SJCRH30 (cell line): ENCODE data around the gene PUS7. TPM values are rescaled to one million over a fixed set of nuclear protein-coding genes. Genes with fewer than 3 reads are reported as not detected.
A peak's percentile ranks its signal among the peaks of the same experiment; 100 is the strongest.
"Not testable (repeated sequence)": the region's sequence is repeated elsewhere in the genome, so short reads cannot be mapped to it uniquely, and the experiment has no call there.

Experiments used
- DNase-seq, 2 experiments: peaks; one replicate each; pipeline ENCODE4 v3.0.0-alpha.2; 2015 to 2020
- H3K27ac ChIP-seq: fragments of 250-450 bp; sonication (Bioruptor Pico); 2 replicates; pipeline ENCODE4 v1.5.1; 2020; ENCODE audit warnings: mild to moderate bottlenecking, moderate library complexity
- H3K27me3 ChIP-seq: fragments of 250-450 bp; sonication (Bioruptor Pico); 2 replicates; pipeline ENCODE4 v1.5.1; 2020; ENCODE audit warnings: mild to moderate bottlenecking, moderate library complexity
- H3K36me3 ChIP-seq: fragments of 250-450 bp; sonication (Bioruptor Pico); 2 replicates; pipeline ENCODE4 v1.5.1; 2020; ENCODE audit warnings: mild to moderate bottlenecking, moderate library complexity
- H3K4me1 ChIP-seq: fragments of 250-450 bp; sonication (Bioruptor Pico); 2 replicates; pipeline ENCODE4 v1.5.1; 2020; ENCODE audit warnings: mild to moderate bottlenecking, moderate library complexity
- H3K4me3 ChIP-seq: fragments of 250-450 bp; sonication (Bioruptor Pico); 2 replicates; pipeline ENCODE4 v1.5.1; 2020; ENCODE audit warnings: mild to moderate bottlenecking, moderate library complexity
- H3K9me3 ChIP-seq: fragments of 250-450 bp; sonication (Bioruptor Pico); replicated peaks from 2 replicates; pipeline ENCODE4 v1.5.1; 2020; ENCODE audit warnings: mild to moderate bottlenecking, moderate library complexity
- total RNA-seq: library from RNA; depleted of rRNA; stranded (reverse); fragments of >200 nt; shearing (Covaris generic); gene quantifications from 2 replicates; pipeline ENCODE4 v1.2.3, GENCODE V29; 2014; rRNA removed

The PUS7 gene, protein sequence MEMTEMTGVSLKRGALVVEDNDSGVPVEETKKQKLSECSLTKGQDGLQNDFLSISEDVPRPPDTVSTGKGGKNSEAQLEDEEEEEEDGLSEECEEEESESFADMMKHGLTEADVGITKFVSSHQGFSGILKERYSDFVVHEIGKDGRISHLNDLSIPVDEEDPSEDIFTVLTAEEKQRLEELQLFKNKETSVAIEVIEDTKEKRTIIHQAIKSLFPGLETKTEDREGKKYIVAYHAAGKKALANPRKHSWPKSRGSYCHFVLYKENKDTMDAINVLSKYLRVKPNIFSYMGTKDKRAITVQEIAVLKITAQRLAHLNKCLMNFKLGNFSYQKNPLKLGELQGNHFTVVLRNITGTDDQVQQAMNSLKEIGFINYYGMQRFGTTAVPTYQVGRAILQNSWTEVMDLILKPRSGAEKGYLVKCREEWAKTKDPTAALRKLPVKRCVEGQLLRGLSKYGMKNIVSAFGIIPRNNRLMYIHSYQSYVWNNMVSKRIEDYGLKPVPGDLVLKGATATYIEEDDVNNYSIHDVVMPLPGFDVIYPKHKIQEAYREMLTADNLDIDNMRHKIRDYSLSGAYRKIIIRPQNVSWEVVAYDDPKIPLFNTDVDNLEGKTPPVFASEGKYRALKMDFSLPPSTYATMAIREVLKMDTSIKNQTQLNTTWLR
- 46.4 and 52.3 TPM in 2 replicates for total RNA-seq

GRCh38 chr7:105521717-105522463, at the start of gene PUS7:
Gene PUS7 (minus strand): TSS chr7:105522271. CDS start chr7:105508512, 13,759 bp downstream.
- H3K4me1 ChIP-seq, result no peaks in the 10 kb centered on the region
- peak; percentile 90 to 93 for DNase-seq
- H3K4me3 ChIP-seq, result peak within 1 kb of the TSS; percentile 88
- peak within 1 kb of the TSS; percentile 79 for H3K27ac ChIP-seq
- H3K27me3 ChIP-seq, result no peaks in the 10 kb centered on the region
- peaks cover 16% of the 10 kb centered on the region for H3K36me3 ChIP-seq
- no peaks in the 10 kb centered on the region for H3K9me3 ChIP-seq

GRCh38 chr7:105567821-105568220, 45.8 kb upstream of the PUS7 start:
- H3K4me3 ChIP-seq, result no peak overlapping the region
- no peaks in the 10 kb centered on the region for H3K9me3 ChIP-seq
- peaks cover 48% of the 10 kb centered on the region for H3K36me3 ChIP-seq
- no peak overlapping the region for H3K27ac ChIP-seq
- H3K4me1 ChIP-seq, result no peaks in the 10 kb centered on the region
- no peaks in the 10 kb centered on the region for H3K27me3 ChIP-seq
- no peak for DNase-seq

- DNase-seq, result no peak
- H3K4me1 ChIP-seq, result no peaks in the 10 kb centered on the region
- no peak overlapping the region for H3K4me3 ChIP-seq
- H3K9me3 ChIP-seq, result no peaks in the 10 kb centered on the region
- no peaks in the 10 kb centered on the region for H3K27me3 ChIP-seq
- H3K36me3 ChIP-seq, result peaks cover 50% of the 10 kb centered on the region
- H3K27ac ChIP-seq, result no peak overlapping the region
These were observed 45.0 kb upstream of the PUS7 start for GRCh38 chr7:105567024-105567423.

- H3K27ac ChIP-seq, result no peak overlapping the region
- peaks cover 2% of the 10 kb centered on the region for H3K4me1 ChIP-seq
- H3K4me3 ChIP-seq, result no peak overlapping the region
- peaks cover 56% of the 10 kb centered on the region for H3K36me3 ChIP-seq
- H3K27me3 ChIP-seq, result no peaks in the 10 kb centered on the region
- H3K9me3 ChIP-seq, result no peaks in the 10 kb centered on the region
- no peak for DNase-seq
These were observed 43.1 kb upstream of the PUS7 start for GRCh38 chr7:105565190-105565589.

GRCh38 chr7:105559926-105560325, 37.9 kb upstream of the PUS7 start:
- Histone ChIP-seq H3K9me3 (no peaks in the 10 kb centered on the region), H3K4me3 (no peak overlapping the region), H3K36me3 (peaks cover 51% of the 10 kb centered on the region), H3K27me3 (no peaks in the 10 kb centered on the region), H3K27ac (peak overlapping the region; percentile 50), H3K4me1 (peaks cover 9% of the 10 kb centered on the region)
- DNase-seq, result peak; percentile 55 to 82

DNA sequence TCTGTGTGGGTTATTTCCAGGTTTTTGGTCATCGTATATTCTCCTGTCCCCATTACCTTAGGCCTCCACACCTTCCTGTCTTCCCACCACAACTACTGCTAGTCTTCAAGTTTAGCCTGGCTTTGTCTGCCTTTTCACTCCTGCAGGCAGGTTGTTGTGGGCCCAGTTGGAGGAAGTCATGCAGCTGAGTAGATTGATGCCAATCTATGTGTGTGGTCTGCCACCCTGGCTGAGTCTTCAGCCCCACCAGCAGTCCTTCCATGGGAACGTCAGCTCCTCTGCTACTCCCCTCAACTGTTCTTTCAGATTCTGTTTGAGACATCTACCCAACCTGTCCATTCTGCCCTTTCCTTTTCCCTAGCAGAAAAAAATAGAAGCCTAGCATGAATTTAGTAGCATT, 16.3 kb upstream of the PUS7 start:
- no peak overlapping the region for H3K4me3 ChIP-seq
- no peaks in the 10 kb centered on the region for H3K9me3 ChIP-seq
- H3K27ac ChIP-seq, result no peak overlapping the region
- no peaks in the 10 kb centered on the region for H3K4me1 ChIP-seq
- peaks cover 51% of the 10 kb centered on the region for H3K36me3 ChIP-seq
- DNase-seq, result no peak
- no peaks in the 10 kb centered on the region for H3K27me3 ChIP-seq

DNA sequence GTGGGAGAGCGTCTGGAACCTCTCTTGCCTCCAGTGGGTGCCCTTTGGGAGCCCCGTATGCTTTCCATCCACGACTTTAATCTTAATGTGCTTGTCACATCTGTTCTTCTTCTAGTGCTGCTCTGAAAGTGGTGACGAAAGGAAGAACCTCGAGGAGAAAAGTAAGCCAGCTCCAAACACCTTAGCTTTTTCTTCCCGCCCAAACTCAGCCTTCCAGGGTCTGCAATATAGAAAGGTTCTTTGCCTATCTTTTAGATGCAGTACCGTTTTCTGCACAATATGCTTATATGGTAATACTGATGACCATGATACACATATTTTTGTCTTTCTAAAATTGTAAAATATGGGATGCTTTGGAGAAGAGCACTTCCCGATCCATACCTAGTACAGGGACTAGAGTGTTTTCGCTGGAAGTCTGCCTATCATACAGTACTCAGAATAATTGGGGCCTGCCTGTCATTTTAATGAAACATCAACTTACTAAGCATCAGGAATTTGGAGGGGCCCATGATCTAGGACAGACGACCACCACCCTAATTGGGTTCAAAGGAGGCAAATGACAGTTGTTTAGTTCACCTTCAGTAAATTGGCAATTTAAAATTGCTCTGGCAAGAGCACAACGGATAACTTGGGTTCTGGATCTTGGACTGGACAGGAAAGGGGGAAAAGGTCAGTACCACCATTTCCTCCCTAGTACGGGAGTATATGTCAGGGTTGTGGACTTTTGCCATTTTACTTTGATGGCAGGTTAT, 10.8 kb upstream of the PUS7 start:
- peak overlapping the region; percentile 57 for H3K27ac ChIP-seq
- no peaks in the 10 kb centered on the region for H3K9me3 ChIP-seq

DNA sequence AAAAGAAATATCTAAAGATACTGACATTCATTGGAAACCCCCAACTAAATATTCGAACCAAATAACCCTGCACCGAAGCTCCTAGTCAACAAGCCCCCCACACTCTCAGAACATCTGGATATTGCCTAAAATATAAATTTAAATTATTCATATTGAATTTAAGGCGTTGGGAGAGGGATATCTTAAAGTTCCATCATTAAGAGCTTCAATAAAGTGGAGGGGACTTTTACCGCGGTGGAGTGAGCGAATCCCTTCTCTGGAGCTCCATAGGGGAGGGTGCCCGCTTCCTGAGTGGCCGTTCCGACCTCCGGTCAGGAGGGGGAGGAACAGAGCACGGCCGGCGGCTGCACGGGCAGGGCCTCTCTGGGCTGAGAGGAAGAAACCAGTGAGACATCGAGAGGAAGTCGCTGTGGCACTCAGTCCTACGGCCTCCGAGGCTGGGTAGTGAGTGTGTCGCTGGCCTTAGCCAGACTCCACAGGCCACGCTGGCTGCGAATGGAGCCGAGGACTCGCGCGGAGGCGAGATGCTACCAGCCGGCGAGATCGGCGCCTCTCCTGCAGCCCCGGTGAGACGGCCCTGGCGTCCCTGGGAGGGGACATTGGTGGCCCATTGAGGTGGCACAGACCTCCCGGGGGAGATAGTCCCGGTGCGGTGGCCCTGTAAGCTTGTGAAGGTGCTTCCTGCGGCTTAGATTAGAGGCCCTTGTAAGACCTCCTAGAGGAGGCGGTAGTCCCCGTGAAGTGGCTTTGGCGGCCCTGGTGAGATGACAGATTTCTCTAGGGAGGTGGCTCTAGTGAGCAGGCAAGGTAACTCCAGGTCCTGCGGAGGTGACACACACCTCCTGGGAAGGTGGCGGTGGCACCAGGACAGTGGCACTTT, 10.0 kb upstream of the PUS7 start, which contains the start of gene RINT1:
Gene RINT1 (plus strand): TSS at position 410 of the 880 bp plus-strand sequence. CDS start 115 bp downstream, at position 525.
- DNase-seq, result peak; percentile 94 to 95
- H3K36me3 ChIP-seq, result peaks cover 13% of the 10 kb centered on the region

More for the DNA sequence above, 10.8 kb upstream of the PUS7 start:
- DNase-seq, result no peak
- H3K4me1 ChIP-seq, result no peaks in the 10 kb centered on the region
- no peaks in the 10 kb centered on the region for H3K27me3 ChIP-seq
- peak overlapping the region; percentile 95 for H3K4me3 ChIP-seq
- H3K36me3 ChIP-seq, result peaks cover 18% of the 10 kb centered on the region

GRCh38 chr7:105530546-105530945, 8.5 kb upstream of the PUS7 start:
- Histone ChIP-seq H3K4me3 (no peak overlapping the region), H3K36me3 (peaks cover 5% of the 10 kb centered on the region; the same call in 1 of the 2 replicates), H3K27ac (no peak overlapping the region), H3K27me3 (no peaks in the 10 kb centered on the region), H3K9me3 (no peaks in the 10 kb centered on the region), H3K4me1 (no peaks in the 10 kb centered on the region)
- no peak for DNase-seq

More for the DNA sequence above, 10.0 kb upstream of the PUS7 start, which contains the start of gene RINT1:
- H3K9me3 ChIP-seq, result no peaks in the 10 kb centered on the region
- no peaks in the 10 kb centered on the region for H3K4me1 ChIP-seq
- peak within 1 kb of the TSS; percentile 57 for H3K27ac ChIP-seq
- no peaks in the 10 kb centered on the region for H3K27me3 ChIP-seq
- H3K4me3 ChIP-seq, result peak within 1 kb of the TSS; percentile 95

DNA sequence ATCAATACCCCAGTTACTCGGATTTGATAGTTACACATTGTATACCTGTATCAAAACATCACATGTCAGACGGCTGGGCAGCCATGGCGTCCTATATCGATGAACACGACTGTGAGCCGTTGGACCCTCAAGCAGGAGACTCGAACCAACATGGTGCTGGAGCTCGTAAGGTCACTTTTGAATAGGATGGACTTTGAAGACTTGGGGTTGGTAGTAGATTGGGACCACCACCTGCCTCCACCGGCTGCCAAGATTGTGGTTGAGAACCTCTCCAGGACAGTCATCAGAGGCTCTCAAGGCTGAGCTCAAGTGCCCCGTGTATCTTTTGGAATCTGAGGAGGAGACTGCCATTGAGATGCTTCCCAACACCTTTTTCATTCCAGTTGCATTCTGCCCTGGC, 8.1 kb upstream of the PUS7 start:
- Histone ChIP-seq H3K4me1 (no peaks in the 10 kb centered on the region), H3K9me3 (no peaks in the 10 kb centered on the region), H3K4me3 (no peak overlapping the region), H3K36me3 (peaks cover 5% of the 10 kb centered on the region; the same call in 1 of the 2 replicates), H3K27ac (no peak overlapping the region), H3K27me3 (no peaks in the 10 kb centered on the region)
- DNase-seq, result no peak

- H3K27ac ChIP-seq, H3K27me3 ChIP-seq, H3K4me3 ChIP-seq, H3K36me3 ChIP-seq, H3K4me1 ChIP-seq, H3K9me3 ChIP-seq, DNase-seq: not testable (repeated sequence)
These were observed 5.7 kb upstream of the PUS7 start for GRCh38 chr7:105527737-105528136.

DNA sequence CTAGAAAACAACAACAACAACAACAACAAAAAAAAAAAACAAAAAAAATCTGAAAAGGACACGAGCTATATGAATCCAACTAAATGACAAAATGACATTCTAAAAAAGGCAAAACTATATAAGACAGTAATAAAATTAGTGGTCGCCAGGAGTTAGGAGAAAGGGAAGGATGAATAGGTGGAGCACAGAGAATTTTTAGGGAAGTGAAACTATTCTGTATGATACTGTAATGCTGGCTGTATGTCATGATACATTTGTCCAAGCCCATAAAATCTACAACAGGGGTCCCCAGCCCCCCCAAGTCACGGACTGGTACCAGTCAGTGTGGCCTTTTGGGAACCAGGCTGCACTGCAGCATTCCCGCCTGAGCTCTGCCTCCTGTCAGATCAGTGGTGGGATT, 2.8 kb upstream of the PUS7 start:
- peaks cover 4% of the 10 kb centered on the region for H3K36me3 ChIP-seq
- no peaks in the 10 kb centered on the region for H3K4me1 ChIP-seq
- no peak overlapping the region for H3K4me3 ChIP-seq
- DNase-seq, result no peak
- no peak overlapping the region for H3K27ac ChIP-seq
- no peaks in the 10 kb centered on the region for H3K9me3 ChIP-seq
- H3K27me3 ChIP-seq, result no peaks in the 10 kb centered on the region

GRCh38 chr7:105524423-105524822, 2.4 kb upstream of the PUS7 start:
- not testable (repeated sequence) for H3K36me3 ChIP-seq, H3K9me3 ChIP-seq, DNase-seq, H3K27ac ChIP-seq, H3K4me3 ChIP-seq, H3K4me1 ChIP-seq, H3K27me3 ChIP-seq
